K562 (cell line): ENCODE data around the gene MAP3K19.

Experiments used
- ELK1 ChIP-seq: sonication (generic); formaldehyde crosslinking; IDR thresholded peaks from 2 replicates; pipeline ENCODE4 v1.8.1; 2022; ENCODE audit warnings: missing genetic modification reagents
- HDGF ChIP-seq: fragments of 450-650 bp; IDR thresholded peaks from 2 replicates; pipeline ENCODE4 v1.6.1; 2016

GRCh38 chr2:135078417-135078816 lies 31.2 kb upstream of the MAP3K19 start:
- TF ChIP-seq HDGF (no peak), ELK1 (no peak)
